ENCODE data around the gene FOXO3. TPM values are rescaled to one million over a fixed set of nuclear protein-coding genes. Genes with fewer than 3 reads are reported as not detected.

Gene FOXO3
- total and polyA plus RNA-seq, 2 of the 8 experiments (the other 6 are each of a cell fraction or from before 2014, with no cell fraction given), result 13.1 to 19.3 TPM

DNA sequence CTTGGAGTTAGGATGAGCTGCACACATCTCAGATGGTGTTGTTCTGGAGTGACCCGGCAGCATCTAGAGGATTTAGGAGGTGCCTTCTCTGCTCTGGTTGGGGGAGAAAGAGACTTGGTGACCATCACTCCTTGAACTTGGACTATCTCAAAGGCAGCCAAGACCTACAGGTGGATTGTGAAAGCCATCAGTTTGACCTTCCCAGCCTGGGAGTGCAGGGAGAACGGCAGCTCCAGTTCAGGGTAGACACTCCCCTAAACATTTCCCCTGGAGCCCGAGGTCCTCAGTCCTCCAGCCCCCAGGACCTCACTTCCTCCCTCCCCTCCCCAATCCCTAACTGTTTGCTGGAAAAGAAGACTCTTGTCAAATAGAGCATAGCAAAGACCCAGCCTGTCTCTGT is 158.8 kb downstream of the FOXO3 start (continued):
- no peak for TF ChIP-seq TEAD4 (IDR thresholded peaks at IDR 0.05; ENCODE audit: low read depth, low read length)
- no peak for TF ChIP-seq SRF (IDR thresholded peaks at IDR 0.05; ENCODE audit: low read depth, low read length)
- no peak for TF ChIP-seq CEBPB (IDR thresholded peaks at IDR 0.05; ENCODE audit: low read depth, low read length)
- no peak for TF ChIP-seq SUZ12 (IDR thresholded peaks at IDR 0.05; ENCODE audit: low read length)
- no peak for TF ChIP-seq GABPA (IDR thresholded peaks at IDR 0.05; ENCODE audit: borderline replicate concordance, insufficient read depth, low read length)
